ENCODE data around the gene PSMB8.

- TF ChIP-seq, protein P1, sequence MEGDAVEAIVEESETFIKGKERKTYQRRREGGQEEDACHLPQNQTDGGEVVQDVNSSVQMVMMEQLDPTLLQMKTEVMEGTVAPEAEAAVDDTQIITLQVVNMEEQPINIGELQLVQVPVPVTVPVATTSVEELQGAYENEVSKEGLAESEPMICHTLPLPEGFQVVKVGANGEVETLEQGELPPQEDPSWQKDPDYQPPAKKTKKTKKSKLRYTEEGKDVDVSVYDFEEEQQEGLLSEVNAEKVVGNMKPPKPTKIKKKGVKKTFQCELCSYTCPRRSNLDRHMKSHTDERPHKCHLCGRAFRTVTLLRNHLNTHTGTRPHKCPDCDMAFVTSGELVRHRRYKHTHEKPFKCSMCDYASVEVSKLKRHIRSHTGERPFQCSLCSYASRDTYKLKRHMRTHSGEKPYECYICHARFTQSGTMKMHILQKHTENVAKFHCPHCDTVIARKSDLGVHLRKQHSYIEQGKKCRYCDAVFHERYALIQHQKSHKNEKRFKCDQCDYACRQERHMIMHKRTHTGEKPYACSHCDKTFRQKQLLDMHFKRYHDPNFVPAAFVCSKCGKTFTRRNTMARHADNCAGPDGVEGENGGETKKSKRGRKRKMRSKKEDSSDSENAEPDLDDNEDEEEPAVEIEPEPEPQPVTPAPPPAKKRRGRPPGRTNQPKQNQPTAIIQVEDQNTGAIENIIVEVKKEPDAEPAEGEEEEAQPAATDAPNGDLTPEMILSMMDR (IDR thresholded peaks at IDR 0.05) = no peak
- TF ChIP-seq EP300 (IDR thresholded peaks at IDR 0.05; ENCODE audit: low read depth) = no peak
- TF ChIP-seq POLR2A (IDR thresholded peaks at IDR 0.05) = no peak
These were observed 36.7 kb downstream of the PSMB8 start for GRCh38 chr6:32807020-32807580.
